ENCODE results near the gene CKLF.
A peak's percentile ranks its signal among the peaks of the same experiment; 100 is the strongest.

CKLF gene

DNA sequence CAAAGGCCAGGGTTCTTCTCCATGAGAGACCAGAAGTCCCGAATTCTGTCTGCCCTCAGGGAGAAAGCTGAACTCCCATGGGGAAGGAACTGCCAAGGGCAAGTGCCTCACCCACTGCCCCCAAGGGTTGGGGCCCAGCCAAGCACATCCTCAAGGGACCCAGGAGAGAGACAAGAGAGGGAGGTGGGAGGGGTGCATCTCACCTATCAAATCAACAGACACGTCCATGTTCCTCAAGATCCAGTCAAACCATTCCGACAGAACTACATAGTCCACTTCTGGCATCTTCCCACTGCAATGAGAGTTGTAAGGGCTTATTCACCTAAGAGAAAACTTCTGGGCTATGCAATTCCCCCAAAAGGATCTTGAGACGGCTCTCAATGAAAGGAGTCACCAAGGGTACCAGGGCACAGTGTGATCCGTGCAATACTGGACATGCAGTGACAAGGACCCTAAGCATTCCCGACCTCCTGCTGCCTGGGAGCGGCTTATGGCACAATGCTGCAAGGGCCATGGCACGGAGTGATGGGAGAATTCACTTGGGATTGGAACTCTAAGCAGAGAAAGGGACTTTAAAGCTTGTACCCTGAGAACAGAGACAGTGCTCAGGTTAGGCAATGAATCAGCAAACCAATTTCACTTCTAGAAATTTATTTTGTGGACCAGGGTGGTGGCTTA, 34.7 kb upstream of the CKLF start:
- no peak for DNase-seq (ENCODE audit: low read depth in 3 of 3)

- no peak for DNase-seq (ENCODE audit: low read depth in 3 of 3)
Observed at GRCh38 chr16:66519482-66520373, 32.6 kb upstream of the CKLF start.

DNA sequence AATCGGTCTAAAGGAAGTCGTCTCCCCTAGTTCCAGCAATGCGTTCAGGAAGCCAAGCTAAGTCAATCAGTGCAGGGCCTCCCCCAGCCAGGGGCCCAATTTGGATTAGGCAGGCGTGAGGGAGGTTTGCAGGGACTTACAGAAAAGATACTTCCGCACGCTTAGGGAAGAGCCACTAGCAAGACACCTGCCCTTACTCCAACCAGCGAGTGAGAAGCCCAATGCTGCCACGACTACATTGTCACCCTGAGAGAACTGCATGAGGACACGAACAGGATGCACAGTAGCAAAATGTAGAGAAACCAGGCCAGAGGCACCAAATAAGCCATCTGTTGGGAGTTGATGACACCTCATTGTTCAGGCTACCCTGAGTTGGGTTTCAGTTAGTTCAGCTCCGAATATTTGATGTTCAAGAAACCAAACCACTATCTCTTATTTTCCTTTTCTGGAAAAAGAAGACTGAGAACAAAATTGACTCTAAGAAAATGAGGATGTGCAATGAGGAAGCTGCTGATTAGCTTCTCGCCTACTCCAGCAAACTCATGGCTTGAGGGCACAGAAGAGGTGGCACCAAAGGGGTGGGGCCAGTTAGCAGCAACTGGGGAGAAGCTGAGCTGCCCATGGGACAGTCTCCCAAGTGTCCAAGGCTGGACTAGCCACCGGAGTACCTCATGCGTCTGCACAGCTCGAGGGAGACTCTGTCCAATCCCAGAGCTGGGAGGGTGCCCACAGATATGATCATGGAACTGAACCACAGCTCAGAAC, 31.8 kb upstream of the CKLF start:
- DNase-seq (ENCODE audit: low read depth in 3 of 3), result no peak

DNA sequence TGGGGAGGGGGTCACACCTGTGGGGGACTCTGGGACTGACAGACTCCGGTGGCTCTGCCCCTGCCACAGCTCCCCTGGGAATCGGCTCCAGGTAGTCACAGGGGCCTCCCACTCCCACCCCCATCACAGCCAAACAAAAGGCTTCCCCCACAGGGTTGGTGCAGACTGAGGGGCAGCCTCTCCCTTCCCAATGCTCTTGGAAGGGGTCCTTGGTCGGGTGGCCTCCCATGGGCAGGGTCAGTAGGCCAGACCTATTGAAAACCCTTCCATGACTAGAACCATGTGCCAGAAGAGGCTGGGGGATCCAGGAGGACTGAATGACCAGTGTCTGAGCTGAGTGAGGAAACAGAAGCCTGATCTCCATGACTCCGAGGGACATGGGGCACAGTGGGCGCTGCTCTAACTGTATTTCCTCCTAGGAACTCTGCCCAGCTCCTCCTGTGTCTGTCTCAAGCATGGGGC, 31.1 kb upstream of the CKLF start:
- DNase-seq (ENCODE audit: low read depth in 3 of 3), result no peak

GRCh38 chr16:66521951-66522771, 30.2 kb upstream of the CKLF start:
- DNase-seq (ENCODE audit: low read depth in 3 of 3), result peak; percentile 92 to 94 (median 93)

DNA sequence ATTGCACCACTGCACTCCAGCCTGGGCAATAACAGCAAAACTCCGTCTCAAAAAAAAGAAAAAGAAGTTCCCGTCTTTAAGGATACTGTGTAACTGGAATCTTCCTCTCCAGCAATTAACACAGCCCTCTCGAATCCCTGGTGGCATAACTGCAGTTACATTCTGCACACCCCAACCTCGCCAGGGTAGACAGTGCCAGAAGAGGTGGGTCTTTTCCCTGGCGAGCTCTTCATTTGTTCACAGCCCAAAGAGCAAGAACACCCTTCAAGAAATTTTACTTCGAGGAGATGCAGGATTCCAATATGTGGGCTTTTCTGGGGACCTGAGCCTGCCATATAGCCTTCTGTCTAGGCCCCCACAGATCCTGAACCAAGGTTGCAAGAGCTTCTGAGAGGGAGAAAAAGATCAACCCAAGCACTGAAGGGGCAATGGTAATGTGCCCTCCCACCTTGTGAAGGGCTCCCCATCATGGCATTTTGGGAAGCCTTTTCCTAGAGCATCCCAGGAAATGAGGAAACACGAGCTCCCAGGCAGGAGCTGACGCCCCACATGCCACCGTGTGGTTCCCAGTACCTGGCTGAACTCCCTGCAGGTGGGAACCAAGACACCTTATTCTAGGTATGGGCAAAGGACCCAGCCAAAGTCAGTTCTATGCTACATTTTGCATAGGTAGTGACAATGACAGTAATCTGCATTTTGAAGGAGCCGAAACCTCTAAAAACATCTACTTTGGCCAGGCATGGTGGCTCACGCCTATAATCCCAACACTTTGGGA, 29.4 kb upstream of the CKLF start:
- no peak for DNase-seq (ENCODE audit: low read depth in 3 of 3)

- DNase-seq (ENCODE audit: low read depth in 3 of 3), result no peak
Observed at GRCh38 chr16:66523861-66524354, 28.5 kb upstream of the CKLF start.

GRCh38 chr16:66524601-66525164, 27.7 kb upstream of the CKLF start:
- DNase-seq (ENCODE audit: low read depth in 3 of 3), result no peak

DNA sequence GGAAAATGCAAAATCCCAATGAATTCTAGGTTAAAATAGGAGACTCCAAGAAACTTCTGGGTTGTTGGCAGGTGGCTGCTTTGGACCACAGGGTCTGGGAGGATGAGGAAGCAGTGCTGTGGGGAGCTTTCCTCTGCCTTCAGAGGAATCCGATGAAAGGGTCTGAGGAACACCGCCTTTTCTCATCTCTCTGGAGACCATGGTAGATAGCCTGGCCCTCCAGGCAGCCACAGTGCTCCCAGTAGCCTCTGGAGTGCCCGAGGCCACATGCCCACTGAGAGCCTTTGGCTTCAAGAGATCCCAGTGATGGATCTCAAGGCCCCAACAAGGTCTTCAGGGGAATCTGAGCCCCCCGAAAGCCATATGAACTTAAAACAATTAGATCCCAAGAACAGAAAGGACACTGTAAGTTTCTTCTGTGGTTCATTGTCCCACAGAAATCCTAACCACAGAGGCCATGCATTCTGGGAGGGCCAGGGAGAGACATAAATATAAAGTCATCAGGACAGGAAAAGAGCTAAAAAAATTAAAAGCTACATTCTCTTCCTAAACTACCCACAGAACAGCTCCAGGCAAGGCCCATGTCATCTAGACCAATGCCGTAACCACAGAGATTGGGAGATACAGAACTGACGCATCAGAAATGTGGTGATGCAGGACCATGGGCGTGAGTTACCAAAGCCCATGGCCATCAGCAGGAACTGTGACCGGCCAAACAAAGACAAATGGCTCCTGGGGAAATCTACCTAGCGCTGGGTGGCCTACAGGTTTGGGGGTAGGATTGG, 26.8 kb upstream of the CKLF start:
- DNase-seq (ENCODE audit: low read depth in 3 of 3), result no peak

- no peak for DNase-seq (ENCODE audit: low read depth in 3 of 3)
Observed at GRCh38 chr16:66528294-66528693, 24.1 kb upstream of the CKLF start.

- DNase-seq (ENCODE audit: low read depth in 3 of 3), result no peak
Observed at GRCh38 chr16:66529475-66529874, 22.9 kb upstream of the CKLF start.

GRCh38 chr16:66534376-66534799, 18.0 kb upstream of the CKLF start:
- DNase-seq (ENCODE audit: low read depth in 3 of 3), result no peak

- DNase-seq (ENCODE audit: low read depth in 3 of 3), result no peak
Observed at GRCh38 chr16:66536525-66536924, 15.9 kb upstream of the CKLF start.

GRCh38 chr16:66537236-66537635, 15.1 kb upstream of the CKLF start:
- no peak for DNase-seq (ENCODE audit: low read depth in 3 of 3)

DNA sequence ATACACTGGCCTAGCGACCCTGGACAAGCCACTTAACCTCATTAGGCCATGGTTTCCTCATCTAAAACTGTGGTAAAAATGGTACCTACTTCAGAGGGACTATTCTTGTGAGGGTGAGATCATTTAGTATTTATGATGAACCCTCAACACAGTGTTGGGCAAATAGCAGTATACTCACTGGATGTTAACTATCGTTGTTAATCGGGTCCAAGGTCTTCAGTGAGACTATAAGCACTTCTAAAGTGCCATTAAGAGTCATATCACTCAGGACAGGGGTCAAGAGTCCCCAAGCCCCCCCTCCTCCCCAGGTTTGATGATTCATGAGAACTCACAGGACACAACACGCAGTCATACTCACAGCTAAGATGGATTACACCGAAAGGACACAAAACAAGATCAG, 13.5 kb upstream of the CKLF start:
- DNase-seq (ENCODE audit: low read depth in 3 of 3), result no peak

DNA sequence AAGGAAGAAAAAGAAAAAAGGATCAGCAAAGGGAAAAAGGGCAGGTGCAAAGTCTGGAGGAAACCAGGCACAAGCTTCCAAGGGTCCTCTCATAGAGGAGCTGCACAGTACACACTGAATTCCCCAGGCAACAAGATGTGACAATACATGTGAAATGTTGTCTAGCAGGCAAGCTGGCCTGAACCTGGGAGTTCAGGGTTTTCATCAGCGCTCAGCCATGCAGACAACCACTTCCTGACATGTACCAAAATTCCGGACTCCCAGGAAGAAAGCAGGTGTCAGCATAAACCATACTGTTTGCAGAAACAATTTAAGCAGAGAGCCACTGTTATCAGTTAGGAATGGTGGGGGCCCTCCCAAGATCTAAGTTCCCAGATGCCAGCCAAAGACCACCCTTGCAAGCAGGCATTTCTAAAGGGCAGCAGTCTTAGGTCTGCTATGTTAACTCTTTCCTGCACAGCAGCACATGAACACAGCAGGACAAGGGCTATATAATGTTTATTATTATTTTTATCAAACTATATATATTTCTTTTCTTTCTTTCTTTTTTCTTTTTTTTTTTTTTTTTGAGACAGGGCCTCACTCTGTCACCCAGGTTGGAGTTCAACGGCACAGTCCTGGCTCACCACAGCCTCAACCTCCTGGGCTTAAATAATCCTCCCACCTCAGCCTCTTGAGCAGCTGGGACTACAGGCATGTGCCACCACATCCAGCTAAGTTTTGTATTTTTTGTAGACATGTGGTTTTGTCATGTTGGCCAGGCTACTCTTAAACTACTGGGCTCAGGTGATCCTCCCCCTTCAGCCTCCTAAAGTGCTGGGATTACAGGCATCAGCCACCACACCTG, 12.5 kb upstream of the CKLF start:
- no peak for DNase-seq (ENCODE audit: low read depth in 3 of 3)

DNA sequence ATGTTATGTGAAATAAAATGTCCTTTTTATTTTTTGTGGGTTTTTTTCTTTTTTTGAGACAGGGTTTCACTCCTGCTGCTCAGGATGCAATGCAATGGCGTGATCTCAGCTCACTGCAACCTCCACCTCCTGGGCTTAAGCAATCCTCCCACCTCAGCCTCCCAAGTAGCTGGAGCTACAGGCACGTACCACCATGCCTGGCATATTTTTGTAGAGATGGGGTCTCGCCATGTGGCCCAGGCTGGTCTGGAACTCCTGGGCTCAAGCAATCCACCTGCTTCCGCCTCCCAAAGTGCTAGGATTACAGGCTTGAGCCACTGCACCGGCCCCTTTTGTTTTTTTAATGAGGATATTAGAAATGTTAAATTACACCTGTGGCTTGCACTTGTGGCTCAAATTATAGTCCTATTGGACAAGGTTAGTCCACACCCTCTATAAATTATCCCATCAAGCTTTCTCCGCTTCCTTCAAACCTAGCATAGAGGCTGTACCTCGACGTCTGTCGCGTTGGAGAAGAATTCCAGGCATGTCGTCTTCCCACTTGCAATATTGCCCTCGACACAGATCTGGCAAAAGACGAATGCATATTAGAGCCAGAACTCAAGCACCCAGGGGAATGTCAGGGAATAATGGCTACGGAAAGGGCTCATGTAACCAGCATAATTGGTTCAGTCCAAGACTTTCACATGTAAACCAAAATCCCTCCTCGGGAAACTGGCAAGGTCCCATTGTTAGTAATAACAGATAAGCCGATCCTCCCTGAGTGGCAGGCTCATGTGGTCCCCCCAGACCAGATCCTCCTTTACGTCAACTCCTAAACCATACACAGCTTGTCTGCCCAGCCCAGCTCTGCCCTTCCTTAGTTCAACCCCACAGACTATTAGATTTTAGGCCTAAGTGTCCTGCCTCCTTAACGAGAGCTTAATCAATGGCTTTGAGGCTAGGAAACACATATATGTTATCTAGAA, 10.7 kb upstream of the CKLF start:
- DNase-seq (ENCODE audit: low read depth in 3 of 3), result no peak

Data from stimulated activated CD4-positive, alpha-beta T cell treated with anti-CD3 and anti-CD28 coated beads, TNF-alpha, amount 100 ng/mL, for 48 hours (primary cell).